Measurements from ENCODE around the gene ZNF672. TPM values are rescaled to one million over a fixed set of nuclear protein-coding genes. Genes with fewer than 3 reads are reported as not detected.

The ZNF672 gene
- total RNA-seq, 2 experiments from 2014 or later = 48.4 to 54.5 TPM

Small RNA genes within 50 kb of the gene (microRNA-seq; reads per million reads assigned to microRNA genes)
- 1.7 reads per million for gene MIR3124

Other genes with a start within 250 kb of the ZNF672 start
- not detected for gene OR2T10, start 240.5 kb upstream of the ZNF672 start, total RNA-seq
- gene OR2T11, start 203.1 kb upstream of the ZNF672 start, total RNA-seq = not detected
- gene OR2T35, start 192.9 kb upstream of the ZNF672 start, total RNA-seq = not detected
- gene OR2T27, start 182.7 kb upstream of the ZNF672 start, total RNA-seq = not detected
- gene OR14I1, start 135.5 kb upstream of the ZNF672 start, total RNA-seq = not detected
- not detected for gene LYPD8, start 82.5 kb upstream of the ZNF672 start, total RNA-seq
- 10 to 100 TPM; 28.9 to 31.4 TPM for gene SH3BP5L, start 12.3 kb upstream of the ZNF672 start, total RNA-seq
- 10 to 100 TPM; 52.7 to 66.8 TPM for gene ZNF692, start 20.9 kb downstream of the ZNF672 start, total RNA-seq
- 1 to 10 TPM; 6.3 to 6.7 TPM for gene PGBD2, start 68.0 kb downstream of the ZNF672 start, total RNA-seq

Data from activated CD8-positive, alpha-beta T cell treated with anti-CD3 and anti-CD28 coated beads, Interleukin-2, amount 10 ng/mL, durations not matched to agents 7 days and 5 days (primary cell).